ENCODE data around the gene MGAT4D.
"Not testable (repeated sequence)": the region's sequence is repeated elsewhere in the genome, so short reads cannot be mapped to it uniquely, and the experiment has no call there.

Gene MGAT4D

GRCh38 chr4:140497747-140498636 lies at the start of gene MGAT4D:
Gene MGAT4D (minus strand): TSS chr4:140498293. CDS start chr4:140498222, 71 bp downstream.
- TF ChIP-seq CTCF (IDR thresholded peaks at IDR 0.05), result no peak
- DNase-seq (ENCODE audit: low spot score), result no peak
- H3K4me3 ChIP-seq, result peak within 1 kb of the TSS; percentile 57
- H3K27ac ChIP-seq, result no peak within 1 kb of the TSS

GRCh38 chr4:140533951-140534480 lies 35.9 kb upstream of the MGAT4D start:
- TF ChIP-seq CTCF (IDR thresholded peaks at IDR 0.05), result no peak
- DNase-seq (ENCODE audit: low spot score), result no peak
- H3K4me3 ChIP-seq, result no peak overlapping the region
- no peak overlapping the region for H3K27ac ChIP-seq

- no peak overlapping the region for H3K27ac ChIP-seq
- DNase-seq (ENCODE audit: low spot score), result no peak
- H3K4me3 ChIP-seq, result no peak overlapping the region
- TF ChIP-seq CTCF (IDR thresholded peaks at IDR 0.05), result no peak
Measured at GRCh38 chr4:140529434-140529833, 31.3 kb upstream of the MGAT4D start.

GRCh38 chr4:140523857-140524742 lies 26.0 kb upstream of the MGAT4D start, which contains the start of gene ELMOD2:
Gene ELMOD2 (plus strand): TSS chr4:140524168. CDS start chr4:140525429, 1,261 bp downstream.
- peak within 1 kb of the TSS; percentile 90 for H3K4me3 ChIP-seq
- peak; percentile 99 for DNase-seq (ENCODE audit: low spot score)
- peak; percentile 89 for TF ChIP-seq CTCF (IDR thresholded peaks at IDR 0.05)
- peak within 1 kb of the TSS; percentile 68 to 87 for H3K27ac ChIP-seq

- Histone ChIP-seq H3K4me3 (peak overlapping the region; percentile 90), H3K27ac (peak overlapping the region in 1 of 2 donors; percentile 87)
- no peak for TF ChIP-seq CTCF (IDR thresholded peaks at IDR 0.05)
- DNase-seq (ENCODE audit: low spot score), result no peak
Measured at GRCh38 chr4:140523370-140523856, 25.3 kb upstream of the MGAT4D start.

- Histone ChIP-seq H3K4me3 (no peak overlapping the region), H3K27ac (no peak overlapping the region)
- TF ChIP-seq CTCF (IDR thresholded peaks at IDR 0.05), result no peak
- no peak for DNase-seq (ENCODE audit: low spot score)
Measured at GRCh38 chr4:140515423-140515822, 17.3 kb upstream of the MGAT4D start.

GRCh38 chr4:140513765-140514164 lies 15.7 kb upstream of the MGAT4D start:
- H3K27ac ChIP-seq; DNase-seq (ENCODE audit: low spot score); H3K4me3 ChIP-seq: not testable (repeated sequence)
